ENCODE data around the gene COL9A1. TPM values are rescaled to one million over a fixed set of nuclear protein-coding genes. Genes with fewer than 3 reads are reported as not detected.

COL9A1 gene
- polyA plus RNA-seq, 2 of the 4 experiments (the other 2 are of a cell fraction) = 0.03 TPM; not detected in 1

DNA sequence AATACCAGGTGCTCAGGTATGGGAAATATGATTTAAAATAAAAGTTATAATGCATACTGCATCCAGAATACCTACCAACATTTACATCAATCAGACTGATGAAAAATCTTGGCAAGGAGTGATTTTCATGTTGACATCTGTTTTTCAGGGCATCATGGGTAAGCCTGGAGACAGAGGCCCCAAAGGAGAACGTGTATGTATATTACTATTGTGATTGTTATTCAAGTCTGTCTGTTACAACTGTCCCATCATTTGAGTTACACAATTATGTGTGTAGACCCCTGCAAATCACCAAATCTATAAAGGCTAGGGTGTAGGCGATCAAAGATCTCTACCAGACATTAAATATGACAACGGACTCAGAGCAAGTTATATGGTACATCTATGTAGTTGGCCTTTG, 118.2 kb downstream of the COL9A1 start:
- Histone ChIP-seq H3K4me1 (no peaks in the 10 kb centered on the region), H3K4me3 (no peak overlapping the region), H3K9me3 (no peaks in the 10 kb centered on the region), H3K4me2 (no peak overlapping the region), H3K27ac (no peak overlapping the region)
- WGBS (ENCODE audit: missing lambda C conversion rate) = 21% methylated on average over 3 of the region's 3 CpGs
- ChIA-PET CTCF (no interaction called here), POLR2A (no interaction called here)
- no peak for FAIRE-seq
- TF ChIP-seq CHD4 (IDR thresholded peaks at IDR 0.05; ENCODE audit: borderline replicate concordance) (no peak), EHF (CRISPR knock-in tag; IDR thresholded peaks at IDR 0.05) (no peak), CBX2 (IDR thresholded peaks at IDR 0.05; ENCODE audit: borderline replicate concordance, low read depth) (no peak), CEBPB (IDR thresholded peaks at IDR 0.05) (no peak), POLR2A (IDR thresholded peaks at IDR 0.05; ENCODE audit: low read length) (no peak), BHLHE40 (IDR thresholded peaks at IDR 0.05; ENCODE audit: low read depth, low read length) (no peak), MAFK (IDR thresholded peaks at IDR 0.05; ENCODE audit: partially characterized antibody) (no peak), CBX8 (IDR thresholded peaks at IDR 0.05) (no peak), FOXS1 (CRISPR knock-in tag; IDR thresholded peaks at IDR 0.05) (no peak), FOSB (CRISPR knock-in tag; IDR thresholded peaks at IDR 0.05) (no peak), PHF8 (IDR thresholded peaks at IDR 0.05; ENCODE audit: borderline replicate concordance, low read depth) (no peak), FOSL2 (IDR thresholded peaks at IDR 0.05) (no peak), FOSL2 (CRISPR knock-in tag; IDR thresholded peaks at IDR 0.05) (no peak), SMC3 (IDR thresholded peaks at IDR 0.05) (no peak), REST (IDR thresholded peaks at IDR 0.05) (no peak), MAX (IDR thresholded peaks at IDR 0.05) (no peak), KDM1A (IDR thresholded peaks at IDR 0.05; ENCODE audit: low read depth) (no peak), RFX5 (IDR thresholded peaks at IDR 0.05) (no peak), MYC (IDR thresholded peaks at IDR 0.05; ENCODE audit: borderline replicate concordance, low read length) (no peak)
- TF ChIP-seq, protein P1, sequence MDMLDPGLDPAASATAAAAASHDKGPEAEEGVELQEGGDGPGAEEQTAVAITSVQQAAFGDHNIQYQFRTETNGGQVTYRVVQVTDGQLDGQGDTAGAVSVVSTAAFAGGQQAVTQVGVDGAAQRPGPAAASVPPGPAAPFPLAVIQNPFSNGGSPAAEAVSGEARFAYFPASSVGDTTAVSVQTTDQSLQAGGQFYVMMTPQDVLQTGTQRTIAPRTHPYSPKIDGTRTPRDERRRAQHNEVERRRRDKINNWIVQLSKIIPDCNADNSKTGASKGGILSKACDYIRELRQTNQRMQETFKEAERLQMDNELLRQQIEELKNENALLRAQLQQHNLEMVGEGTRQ (IDR thresholded peaks at IDR 0.05) = no peak
- TF ChIP-seq, protein P2, sequence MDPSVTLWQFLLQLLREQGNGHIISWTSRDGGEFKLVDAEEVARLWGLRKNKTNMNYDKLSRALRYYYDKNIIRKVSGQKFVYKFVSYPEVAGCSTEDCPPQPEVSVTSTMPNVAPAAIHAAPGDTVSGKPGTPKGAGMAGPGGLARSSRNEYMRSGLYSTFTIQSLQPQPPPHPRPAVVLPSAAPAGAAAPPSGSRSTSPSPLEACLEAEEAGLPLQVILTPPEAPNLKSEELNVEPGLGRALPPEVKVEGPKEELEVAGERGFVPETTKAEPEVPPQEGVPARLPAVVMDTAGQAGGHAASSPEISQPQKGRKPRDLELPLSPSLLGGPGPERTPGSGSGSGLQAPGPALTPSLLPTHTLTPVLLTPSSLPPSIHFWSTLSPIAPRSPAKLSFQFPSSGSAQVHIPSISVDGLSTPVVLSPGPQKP (IDR thresholded peaks at IDR 0.05; ENCODE audit: low read depth, low read length) = no peak
- DNase-seq (ENCODE audit: low read depth in 1 of 2, low spot score in 1 of 2) = no peak
- ATAC-seq = no peak

GRCh38 chr6:70183538-70183937, 119.3 kb downstream of the COL9A1 start:
- 6% methylated on average over 3 of the region's 3 CpGs for WGBS (ENCODE audit: missing lambda C conversion rate)
- ATAC-seq (no peak), FAIRE-seq (no peak), DNase-seq (ENCODE audit: low read depth in 1 of 2, low spot score in 1 of 2) (no peak)
- Histone ChIP-seq H3K4me1 (no peaks in the 10 kb centered on the region), H3K9me3 (no peaks in the 10 kb centered on the region), H3K4me2 (no peak overlapping the region), H3K27ac (no peak overlapping the region), H3K4me3 (no peak overlapping the region)
- ChIA-PET POLR2A (no interaction called here), CTCF (no interaction called here)
- TF ChIP-seq JUN (IDR thresholded peaks at IDR 0.05) = no peak
- TF ChIP-seq EHF (CRISPR knock-in tag; IDR thresholded peaks at IDR 0.05) = no peak
